Measurements from ENCODE around the gene HNF1A. TPM values are rescaled to one million over a fixed set of nuclear protein-coding genes. Genes with fewer than 3 reads are reported as not detected.

The HNF1A gene
- polyA plus RNA-seq, 1 donor from 2014 or later = not detected

GRCh38 chr12:120956579-120957300, 21.6 kb upstream of the HNF1A start:
- TF ChIP-seq EZH2 (IDR thresholded peaks at IDR 0.05; ENCODE audit: borderline replicate concordance, insufficient read depth, low read length, poor library complexity, severe bottlenecking) = no peak
- no peak for TF ChIP-seq RAD21 (conservative IDR thresholded peaks at IDR 0.05)
- no peak for TF ChIP-seq SMC3 (conservative IDR thresholded peaks at IDR 0.05; ENCODE audit: poor library complexity)
- no peak for TF ChIP-seq CTCF (IDR thresholded peaks at IDR 0.05; ENCODE audit: poor library complexity, severe bottlenecking)
- no peak for TF ChIP-seq TAF1 (IDR thresholded peaks at IDR 0.05; ENCODE audit: low read depth)
- TF ChIP-seq MXI1 (conservative IDR thresholded peaks at IDR 0.05; ENCODE audit: poor library complexity, severe bottlenecking) = no peak
- TF ChIP-seq EP300 (conservative IDR thresholded peaks at IDR 0.05; ENCODE audit: poor library complexity, severe bottlenecking) = no peak
- TF ChIP-seq REST (IDR thresholded peaks at IDR 0.05; ENCODE audit: borderline replicate concordance) = no peak
- no peak for TF ChIP-seq POLR2AphosphoS5 (IDR thresholded peaks at IDR 0.05)
- Histone ChIP-seq H3K9me3 (ENCODE audit: low read length) (no peaks in the 10 kb centered on the region), H2AFZ (ENCODE audit: low read depth, low read length) (no peak overlapping the region), H3K27ac (ENCODE audit: low read length) (no peak overlapping the region), H3K27me3 (ENCODE audit: insufficient read depth, low read depth, low read length) (no peaks in the 10 kb centered on the region), H3K4me3 (ENCODE audit: low read length) (no peak overlapping the region), H3K9me2 (ENCODE audit: insufficient read depth, low read length) (no peaks in the 10 kb centered on the region), H3K4me2 (ENCODE audit: low read length) (no peak overlapping the region), H3F3A (ENCODE audit: insufficient read depth, low read length, poor library complexity, severe bottlenecking) (no peaks in the 10 kb centered on the region), H3K79me2 (replicated peaks; ENCODE audit: insufficient read depth, low read length) (no peaks in the 10 kb centered on the region), H3K36me3 (ENCODE audit: insufficient read depth, low read length) (no peaks in the 10 kb centered on the region), H3K9ac (ENCODE audit: low read length) (no peak overlapping the region), H4K20me1 (ENCODE audit: insufficient read depth) (no peaks in the 10 kb centered on the region)

- H2AFZ ChIP-seq (ENCODE audit: low read depth, low read length) = no peak overlapping the region
- no peaks in the 10 kb centered on the region for H3K36me3 ChIP-seq (ENCODE audit: insufficient read depth, low read length)
- H3K9me2 ChIP-seq (ENCODE audit: insufficient read depth, low read length) = no peaks in the 10 kb centered on the region
- H3F3A ChIP-seq (ENCODE audit: insufficient read depth, low read length, poor library complexity, severe bottlenecking) = no peaks in the 10 kb centered on the region
- H3K27me3 ChIP-seq (ENCODE audit: insufficient read depth, low read depth, low read length) = no peaks in the 10 kb centered on the region
- no peaks in the 10 kb centered on the region for H3K79me2 ChIP-seq (replicated peaks; ENCODE audit: insufficient read depth, low read length)
- no peaks in the 10 kb centered on the region for H3K9me3 ChIP-seq (ENCODE audit: low read length)
- no peak overlapping the region for H3K9ac ChIP-seq (ENCODE audit: low read length)
- H3K4me2 ChIP-seq (ENCODE audit: low read length) = no peak overlapping the region
- no peak overlapping the region for H3K4me3 ChIP-seq (ENCODE audit: low read length)
- no peak for TF ChIP-seq REST (IDR thresholded peaks at IDR 0.05; ENCODE audit: borderline replicate concordance)
- no peak for TF ChIP-seq RAD21 (conservative IDR thresholded peaks at IDR 0.05)
- TF ChIP-seq EP300 (conservative IDR thresholded peaks at IDR 0.05; ENCODE audit: poor library complexity, severe bottlenecking) = no peak
- no peak for TF ChIP-seq EZH2 (IDR thresholded peaks at IDR 0.05; ENCODE audit: borderline replicate concordance, insufficient read depth, low read length, poor library complexity, severe bottlenecking)
- no peak for TF ChIP-seq TAF1 (IDR thresholded peaks at IDR 0.05; ENCODE audit: low read depth)
- TF ChIP-seq CTCF (IDR thresholded peaks at IDR 0.05; ENCODE audit: poor library complexity, severe bottlenecking) = no peak
- no peak for TF ChIP-seq MXI1 (conservative IDR thresholded peaks at IDR 0.05; ENCODE audit: poor library complexity, severe bottlenecking)
- TF ChIP-seq POLR2AphosphoS5 (IDR thresholded peaks at IDR 0.05) = no peak
- TF ChIP-seq SMC3 (conservative IDR thresholded peaks at IDR 0.05; ENCODE audit: poor library complexity) = no peak
- no peak overlapping the region for H3K27ac ChIP-seq (ENCODE audit: low read length)
- H4K20me1 ChIP-seq (ENCODE audit: insufficient read depth) = no peaks in the 10 kb centered on the region
Measured at GRCh38 chr12:120959111-120959878, 19.0 kb upstream of the HNF1A start.
